Choroid plexus epithelial cell (primary cell): ENCODE measurements around the gene MSLN.

Experiments used
- DNase-seq: peaks from one replicate; pipeline ENCODE4 v3.0.0-alpha.2; 2010; ENCODE audit warnings: low read depth
- H3K4me3 ChIP-seq: 2 replicates; pipeline ENCODE4 v1.5.1; 2011; ENCODE audit warnings: low read depth, mild to moderate bottlenecking, control low read depth, low read length, moderate library complexity
- CTCF ChIP-seq: conservative IDR thresholded peaks from 2 replicates; pipeline ENCODE4 v1.5.1; 2011; ENCODE audit warnings: low read depth, mild to moderate bottlenecking, control low read depth, inconsistent platforms, low read length, moderate library complexity

MSLN gene

GRCh38 chr16:784431-784830 is 23.9 kb downstream of the MSLN start:
- no peak for TF ChIP-seq CTCF
- no peak overlapping the region for H3K4me3 ChIP-seq
- DNase-seq = no peak

- no peak overlapping the region for H3K4me3 ChIP-seq
- DNase-seq = peak; percentile 57
- TF ChIP-seq CTCF = peak; percentile 73
Measured at GRCh38 chr16:785563-786535, 25.3 kb downstream of the MSLN start.

GRCh38 chr16:787321-787966 is 26.9 kb downstream of the MSLN start:
- TF ChIP-seq CTCF = no peak
- DNase-seq = no peak
- peak overlapping the region; percentile 86 for H3K4me3 ChIP-seq

- TF ChIP-seq CTCF = no peak
- peak within 1 kb of the TSS; percentile 86 for H3K4me3 ChIP-seq
- DNase-seq = no peak
Measured at GRCh38 chr16:787978-788398, 27.5 kb downstream of the MSLN start, which contains the start of gene RPUSD1. TSS of gene RPUSD1 (minus strand) at chr16:788381. CDS start at chr16:787737, 644 bp downstream.

- peak within 1 kb of the TSS; percentile 86 for H3K4me3 ChIP-seq
- DNase-seq = peak; percentile 93
- no peak for TF ChIP-seq CTCF
Measured at GRCh38 chr16:788399-789126, 28.0 kb downstream of the MSLN start, which contains the start of gene CHTF18. TSS of gene CHTF18 (plus strand) at chr16:788620. CDS start at chr16:788685, 65 bp downstream.

- H3K4me3 ChIP-seq = peak overlapping the region; percentile 85
- no peak for TF ChIP-seq CTCF
- DNase-seq = no peak
Measured at GRCh38 chr16:789191-789850, 28.8 kb downstream of the MSLN start.
